ENCODE data around the gene HUNK.

HUNK gene

GRCh38 chr21:31961027-31961426 lies 88.2 kb downstream of the HUNK start:
- no peak for DNase-seq (ENCODE audit: low read depth)

DNA sequence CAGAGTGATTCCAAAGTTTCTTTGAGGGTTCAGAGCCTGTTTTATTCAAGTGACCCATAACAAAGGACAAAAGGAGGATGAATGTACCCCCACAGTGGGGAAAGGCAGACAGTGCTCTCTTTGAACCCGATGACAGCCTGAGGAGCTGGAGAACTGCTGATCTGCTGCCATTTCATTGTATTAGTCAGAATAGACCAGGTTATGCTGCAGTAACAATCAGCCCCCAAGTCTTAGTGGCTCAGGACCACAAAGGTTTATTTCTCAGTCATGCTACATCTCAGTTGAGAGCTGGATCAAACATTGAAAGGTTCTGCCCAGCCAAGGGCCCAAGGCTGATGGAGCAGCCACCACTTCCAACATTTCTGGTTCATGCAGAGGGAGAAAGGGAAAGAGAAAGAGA lies 88.9 kb downstream of the HUNK start:
- no peak for DNase-seq (ENCODE audit: low read depth)

GRCh38 chr21:31964692-31965091 lies 91.9 kb downstream of the HUNK start:
- no peak for DNase-seq (ENCODE audit: low read depth)

- DNase-seq (ENCODE audit: low read depth), result no peak
Observed at GRCh38 chr21:31967334-31967733, 94.5 kb downstream of the HUNK start.

DNA sequence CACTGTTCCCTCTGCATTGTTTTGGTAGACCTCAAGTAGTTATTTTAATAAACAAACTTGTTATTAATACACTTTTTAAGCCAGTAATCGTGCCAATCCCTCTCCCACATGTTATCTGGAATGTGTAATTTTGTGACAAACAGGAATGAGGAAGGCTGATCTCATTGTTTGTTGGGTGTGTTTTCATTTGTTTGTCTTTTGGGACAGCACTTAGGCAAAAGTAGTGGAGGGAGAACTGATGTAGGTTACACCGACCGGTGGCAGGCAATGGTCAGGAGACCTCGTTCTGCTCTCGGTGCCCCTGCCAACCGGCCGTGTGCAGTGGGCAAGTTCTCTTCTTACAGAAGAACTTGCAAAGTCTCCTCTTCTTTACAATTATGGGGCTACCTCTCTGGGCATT lies 99.8 kb downstream of the HUNK start:
- no peak for DNase-seq (ENCODE audit: low read depth)

DNA sequence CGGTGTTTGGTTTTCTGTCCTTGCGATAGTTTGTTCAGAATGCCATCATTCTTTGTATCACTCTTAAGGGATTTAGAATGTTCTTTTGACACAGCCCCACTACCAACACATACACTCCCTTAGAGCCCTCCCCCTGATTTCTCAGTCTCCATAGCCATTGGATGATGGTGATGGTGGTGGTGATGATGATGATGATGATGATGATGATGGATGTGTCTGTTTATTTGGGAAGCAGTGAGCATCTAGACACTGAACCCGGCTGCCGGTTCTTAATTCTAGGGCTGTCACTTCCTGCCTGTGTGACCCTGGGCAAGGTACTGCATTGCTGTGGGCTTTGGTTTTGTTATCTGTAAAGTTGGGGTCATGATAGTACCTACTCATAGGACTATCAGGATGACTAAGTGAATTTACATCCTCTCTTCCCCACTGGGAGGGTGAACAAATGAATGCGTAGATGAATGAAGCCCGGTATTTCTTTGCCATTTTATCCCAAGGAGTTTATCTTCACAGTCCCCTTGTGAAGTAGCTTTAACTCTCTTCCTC lies 100.7 kb downstream of the HUNK start:
- DNase-seq (ENCODE audit: low read depth), result no peak

DNA sequence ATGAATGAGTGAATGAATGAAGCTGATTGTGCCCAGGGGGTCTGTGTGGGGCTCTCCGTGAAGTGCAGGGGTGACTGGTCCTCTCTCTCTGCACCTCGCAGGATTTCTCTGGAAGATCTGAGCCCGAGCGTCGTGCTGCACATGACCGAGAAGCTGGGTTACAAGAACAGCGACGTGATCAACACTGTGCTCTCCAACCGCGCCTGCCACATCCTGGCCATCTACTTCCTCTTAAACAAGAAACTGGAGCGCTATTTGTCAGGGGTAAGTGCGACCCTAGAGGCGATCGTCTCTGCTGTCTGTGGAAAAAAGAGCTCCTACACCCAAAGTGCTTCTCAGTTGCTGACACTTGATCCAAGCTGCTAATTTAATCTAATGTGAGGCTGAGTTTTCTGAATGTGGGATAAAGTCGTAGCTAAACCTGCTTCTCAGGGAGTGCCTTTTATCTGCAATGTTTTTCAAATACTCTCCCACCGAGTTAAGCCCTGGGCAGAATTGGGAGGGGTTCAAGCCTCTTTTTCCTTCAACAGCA lies 101.7 kb downstream of the HUNK start:
- DNase-seq (ENCODE audit: low read depth), result no peak

- DNase-seq (ENCODE audit: low read depth), result no peak
Observed at GRCh38 chr21:31975491-31975890, 102.7 kb downstream of the HUNK start.

GRCh38 chr21:31977816-31978215 lies 105.0 kb downstream of the HUNK start:
- no peak for DNase-seq (ENCODE audit: low read depth)

GRCh38 chr21:31983120-31983519 lies 110.3 kb downstream of the HUNK start:
- DNase-seq (ENCODE audit: low read depth), result no peak

DNA sequence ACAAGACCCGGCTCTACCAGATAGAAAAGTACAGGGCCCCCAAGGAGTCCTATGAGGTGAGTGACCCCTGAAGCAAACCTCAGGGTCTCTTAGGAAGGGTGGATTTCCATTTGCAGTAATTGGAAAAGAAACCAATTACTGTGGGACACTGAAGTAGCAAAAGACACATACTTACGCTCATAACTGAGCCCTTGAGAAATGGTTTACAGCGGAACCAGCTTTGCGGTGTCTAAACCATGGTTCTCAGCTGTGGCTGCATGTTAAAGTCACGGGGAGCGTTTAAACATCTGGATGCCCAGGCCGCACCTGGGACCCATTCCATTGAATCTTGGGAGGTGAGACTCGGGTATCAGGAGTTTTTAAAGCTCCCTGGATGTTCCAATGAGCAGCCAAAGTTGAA lies 110.7 kb downstream of the HUNK start:
- DNase-seq (ENCODE audit: low read depth), result no peak

DNA sequence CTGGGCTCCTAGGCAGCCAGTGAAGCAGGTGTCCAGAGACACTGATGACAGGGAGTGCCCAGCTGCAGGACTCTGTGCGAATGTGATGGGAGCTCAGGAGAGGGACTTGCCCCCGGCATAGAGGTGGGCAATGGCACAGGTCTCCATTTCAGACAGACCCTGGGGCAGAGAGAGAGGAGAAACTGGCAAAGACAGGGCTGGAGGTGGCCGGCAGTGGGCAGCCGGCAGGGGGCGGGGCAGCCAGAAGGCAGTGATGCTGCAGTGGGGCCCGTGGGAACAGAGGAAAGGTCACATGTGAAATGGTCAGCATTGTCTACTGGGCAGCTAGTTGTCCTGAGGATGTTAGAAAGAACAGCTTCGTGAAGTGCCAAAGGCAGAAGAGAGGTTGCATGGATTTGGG lies 112.6 kb downstream of the HUNK start:
- DNase-seq (ENCODE audit: low read depth), result no peak

- no peak for DNase-seq (ENCODE audit: low read depth)
Observed at GRCh38 chr21:31986035-31986856, 113.4 kb downstream of the HUNK start.

- no peak for DNase-seq (ENCODE audit: low read depth)
Observed at GRCh38 chr21:31987696-31988095, 114.9 kb downstream of the HUNK start.

- peak; percentile 9 for DNase-seq (ENCODE audit: low read depth)
Observed at GRCh38 chr21:31988492-31989290, 115.9 kb downstream of the HUNK start.

- no peak for DNase-seq (ENCODE audit: low read depth)
Observed at GRCh38 chr21:31991356-31992331, 118.8 kb downstream of the HUNK start.

GRCh38 chr21:31992391-31992790 lies 119.6 kb downstream of the HUNK start:
- DNase-seq (ENCODE audit: low read depth), result no peak

DNA sequence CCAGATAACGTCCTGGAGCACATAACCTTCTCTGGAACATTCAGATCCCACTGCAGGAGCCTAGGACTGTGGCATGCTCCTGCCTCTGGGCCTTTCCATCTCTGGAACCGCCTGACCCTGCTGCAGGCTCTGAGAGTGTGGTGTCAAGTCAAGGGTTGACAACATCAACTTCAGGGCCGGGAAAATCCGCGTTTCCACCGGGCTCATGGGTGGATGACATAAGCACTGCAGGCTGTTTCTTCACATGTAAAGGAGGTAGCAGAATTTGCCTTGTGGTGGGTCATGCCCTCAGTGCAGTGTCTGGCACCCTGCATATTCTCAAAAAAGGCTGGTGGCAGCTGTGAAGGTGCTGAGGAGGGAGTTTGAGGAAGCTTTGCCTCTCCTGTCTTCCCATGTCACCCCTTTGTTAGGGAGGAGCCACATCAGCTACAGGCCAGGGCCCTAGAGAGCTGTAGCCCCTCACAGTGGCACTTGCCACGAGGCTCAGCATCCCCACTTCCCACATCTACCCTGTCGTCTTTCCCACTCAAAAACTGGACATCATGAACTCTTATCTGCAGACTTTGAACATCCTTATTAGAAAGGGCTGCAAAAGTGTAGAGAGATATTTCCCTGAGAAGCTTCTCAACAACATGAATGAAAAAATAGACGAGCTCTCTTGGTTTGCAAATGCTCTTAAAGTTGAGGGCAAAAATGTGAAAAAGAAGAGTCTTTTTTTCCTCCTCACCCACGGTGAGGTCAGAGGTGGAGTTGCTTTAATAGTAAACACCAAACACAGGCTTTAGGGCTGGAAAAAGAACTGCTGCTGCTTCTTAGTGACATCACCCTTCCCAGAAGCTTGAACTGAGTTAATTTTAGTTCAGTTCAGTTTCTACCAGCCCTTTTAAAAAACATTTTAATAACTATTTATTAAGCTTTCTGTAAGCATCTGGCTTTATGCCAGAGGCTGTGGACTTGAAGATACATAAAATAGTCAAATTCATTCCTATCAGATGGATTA lies 121.3 kb downstream of the HUNK start:
- no peak for DNase-seq (ENCODE audit: low read depth)

- no peak for DNase-seq (ENCODE audit: low read depth)
Observed at GRCh38 chr21:31997191-31997590, 124.4 kb downstream of the HUNK start.

DNA sequence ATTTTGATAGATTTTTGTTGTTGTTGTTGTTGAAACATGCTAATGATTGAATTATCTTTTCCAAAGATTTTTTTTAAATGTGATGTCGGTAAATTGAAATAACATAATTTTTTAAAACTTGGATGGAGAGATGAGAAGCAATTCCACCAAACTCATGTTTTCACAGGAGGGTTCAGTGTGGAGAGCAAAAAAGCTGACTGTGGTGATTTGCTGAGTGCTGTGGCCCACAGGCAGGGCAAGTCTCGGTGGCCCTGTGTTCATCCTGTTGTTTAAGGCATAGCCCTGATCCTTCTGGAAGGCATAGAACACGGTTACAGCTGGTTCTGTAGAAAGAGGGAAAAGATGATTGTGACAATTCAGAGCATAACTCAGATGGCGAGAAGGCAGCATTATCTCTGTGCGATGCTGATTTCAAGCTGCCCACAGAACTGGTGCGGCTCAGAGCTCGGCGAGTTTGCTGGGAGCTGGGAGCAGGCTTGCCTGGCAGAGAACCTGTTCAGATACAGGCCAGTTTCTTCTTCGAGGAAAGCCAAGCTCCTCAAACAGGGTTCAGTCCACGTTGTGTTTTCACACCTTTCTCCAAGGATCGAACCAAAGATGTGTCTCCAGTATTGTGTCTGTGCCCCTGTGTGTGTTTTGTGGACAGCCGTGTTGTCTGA lies 127.1 kb downstream of the HUNK start:
- DNase-seq (ENCODE audit: low read depth), result no peak

Data from stromal cell of bone marrow (primary cell).